ENCODE results near the gene CAMK4.

GRCh38 chr5:111425205-111425604 is 201.0 kb downstream of the CAMK4 start:
- TF ChIP-seq CTCF (IDR thresholded peaks at IDR 0.05 in 2 of 3, conservative IDR thresholded peaks at IDR 0.05 in 1 of 3; ENCODE audit: insufficient read depth in 2 of 3, low read depth in 1 of 3, low read length in 3 of 3) (no peak), HOMEZ (CRISPR knock-in tag; IDR thresholded peaks at IDR 0.05) (no peak), POLR3G (IDR thresholded peaks at IDR 0.05; ENCODE audit: extremely low read depth, insufficient read length, insufficient replicate concordance) (no peak), ATF4 (CRISPR knock-in tag; IDR thresholded peaks at IDR 0.05) (no peak), SIN3A (IDR thresholded peaks at IDR 0.05; ENCODE audit: borderline replicate concordance in 2 of 2, control insufficient read depth in 1 of 2, low read depth in 2 of 2, low read length in 2 of 2) (no peak), TAF1 (IDR thresholded peaks at IDR 0.05; ENCODE audit: control insufficient read depth, extremely low read depth, insufficient read depth, low read length, severe bottlenecking) (no peak), POLR2AphosphoS5 (IDR thresholded peaks at IDR 0.05; ENCODE audit: control insufficient read depth, insufficient read depth, low read depth, low read length) (no peak), MCM3 (IDR thresholded peaks at IDR 0.05) (no peak), RAD21 (CRISPR knock-in tag; conservative IDR thresholded peaks at IDR 0.05 in 1 of 2, IDR thresholded peaks at IDR 0.05 in 1 of 2) (no peak), ZFP36 (IDR thresholded peaks at IDR 0.05; ENCODE audit: low read depth, low read length, partially characterized antibody) (no peak), ZNF274 (IDR thresholded peaks at IDR 0.05; ENCODE audit: borderline replicate concordance, low read depth, low read length) (no peak)
